Testis (tissue), 3 donors: ENCODE data around the gene POPDC2. TPM values are rescaled to one million over a fixed set of nuclear protein-coding genes. Genes with fewer than 3 reads are reported as not detected.
A peak's percentile ranks its signal among the peaks of the same experiment; 100 is the strongest.

Experiments used
- DNase-seq: peaks from one replicate; pipeline ENCODE4 v3.0.0-alpha.2; 2019
- H3K27ac ChIP-seq, 2 donors: fragments of 200-600 bp; sonication (generic); one replicate each; pipeline ENCODE4 v1.5.1; 2019
- H3K27me3 ChIP-seq: fragments of 200-600 bp; sonication (generic); one replicate; pipeline ENCODE4 v1.5.1; 2019
- H3K36me3 ChIP-seq: fragments of 200-600 bp; sonication (generic); one replicate; pipeline ENCODE4 v1.5.1; 2017; ENCODE audit warnings: low read depth; ENCODE audit errors: missing control alignments
- H3K4me1 ChIP-seq: fragments of 200-600 bp; sonication (generic); one replicate; pipeline ENCODE4 v1.5.1; 2019
- H3K4me3 ChIP-seq, 2 donors: fragments of 200-600 bp; sonication (generic); one replicate each; pipeline ENCODE4 v1.5.1; 2017 to 2019
- H3K9me3 ChIP-seq: fragments of 200-600 bp; sonication (generic); one replicate; pipeline ENCODE4 v1.5.1; 2017
- CTCF ChIP-seq, 3 experiments: fragments of 450-650 bp in 2 of 3; fragments of 200-600 bp in 1 of 3; sonication (generic) in 1 of 3; IDR thresholded peaks; one replicate each; pipeline ENCODE4 v1.5.1; 2016 to 2019; ENCODE audit warnings: antibody characterized with exemption in 3 of 3, mild to moderate bottlenecking in 2 of 3, moderate library complexity in 1 of 3
- POLR2A ChIP-seq: fragments of 450-650 bp; IDR thresholded peaks from one replicate; pipeline ENCODE4 v1.6.1; 2017; ENCODE audit warnings: antibody characterized with exemption, mild to moderate bottlenecking, moderate library complexity
- WGBS, 2 donors: methylation state at CpG; one replicate each; pipeline ENCODE4 v1.1.5; 2018; 5-methylcytosine and 5-hydroxymethylcytosine counted together
- intact Hi-C: fragments of 100-400 bp; cut with DNase I; formaldehyde crosslinking; loops from one replicate; pipeline ENCODE4 v1.15.1; 2023; ENCODE audit warnings: low total_unique reads
- polyA plus RNA-seq: library from polyadenylated mRNA; stranded (reverse); fragments of 350-450 nt; fragmentation: Illumina TruSeq; extraction: RNeasy Lipid Tissue Mini Kit (QIAGEN cat#74804); gene quantifications from one replicate; pipeline ENCODE4 v1.2.3, GENCODE V29; 2014; ENCODE audit warnings: low read depth, low replicate concordance; ENCODE audit not compliant: insufficient read depth
- total RNA-seq, 2 donors: library from RNA; depleted of rRNA; stranded (reverse); fragments of >200 nt; gene quantifications; one replicate each; pipeline ENCODE4 v1.2.3, GENCODE V29; 2016

POPDC2 gene
- total and polyA plus RNA-seq, 3 donors from 2014 or later = 4.1 to 8.0 (median 5.7) TPM

DNA sequence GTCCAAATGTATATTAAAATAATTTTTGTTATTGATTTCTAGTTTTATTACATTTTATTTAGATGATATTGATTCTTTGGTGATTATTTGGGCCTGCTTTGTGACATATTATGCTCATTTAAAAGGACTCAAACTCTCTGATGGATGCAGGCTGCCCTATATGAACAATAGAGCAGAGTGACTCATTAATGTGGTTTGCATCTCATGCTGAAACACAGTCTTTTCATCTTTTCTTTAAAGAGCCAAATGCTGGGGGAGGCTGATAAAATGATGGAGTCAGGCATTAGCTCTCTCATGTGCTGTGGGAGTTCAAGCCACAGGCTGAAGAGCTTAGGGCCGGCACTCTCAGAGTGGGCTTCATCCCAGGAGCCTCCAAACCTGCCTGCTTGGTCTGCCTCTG, 55.5 kb downstream of the POPDC2 start:
- no peak for TF ChIP-seq CTCF (IDR thresholded peaks at IDR 0.05)
- TF ChIP-seq POLR2A = no peak
- Histone ChIP-seq H3K27ac (no peak overlapping the region), H3K4me1 (no peaks in the 10 kb centered on the region), H3K27me3 (no peaks in the 10 kb centered on the region), H3K9me3 (no peaks in the 10 kb centered on the region), H3K36me3 (no peaks in the 10 kb centered on the region), H3K4me3 (no peak overlapping the region)
- WGBS, 2 donors = 90 to 100% methylated on average over 1 of the region's 1 CpG
- intact Hi-C loops = no loop called here
- DNase-seq = no peak

DNA sequence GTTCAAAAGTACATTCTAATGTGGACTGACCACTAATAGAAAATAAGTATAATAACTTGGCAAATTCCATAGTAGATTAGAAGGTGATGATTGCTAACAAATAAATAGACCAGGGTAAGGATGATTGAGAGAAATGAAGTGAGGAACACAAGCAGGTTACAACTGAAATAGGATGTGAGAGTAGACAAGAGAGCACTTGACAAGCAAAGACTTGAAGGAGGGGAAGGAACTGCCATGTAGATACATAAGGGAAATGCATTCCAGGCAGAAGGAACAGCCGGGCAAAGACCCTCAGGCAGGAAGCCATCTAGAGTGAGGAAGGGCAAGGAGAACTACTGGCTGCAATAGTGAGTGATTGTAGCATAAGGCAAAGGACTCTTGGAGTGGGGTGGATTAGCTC, 57.7 kb downstream of the POPDC2 start:
- no peak overlapping the region for H3K4me3 ChIP-seq
- no peaks in the 10 kb centered on the region for H3K9me3 ChIP-seq
- DNase-seq = no peak
- no peaks in the 10 kb centered on the region for H3K27me3 ChIP-seq
- no peaks in the 10 kb centered on the region for H3K36me3 ChIP-seq
- TF ChIP-seq CTCF (IDR thresholded peaks at IDR 0.05) (no peak), POLR2A (no peak)
- intact Hi-C loops = no loop called here
- peak overlapping the region in 1 of 2 donors; percentile 41 for H3K27ac ChIP-seq
- 56 to 85% methylated on average over 1 of the region's 1 CpG for WGBS, 2 donors
- no peaks in the 10 kb centered on the region for H3K4me1 ChIP-seq

DNA sequence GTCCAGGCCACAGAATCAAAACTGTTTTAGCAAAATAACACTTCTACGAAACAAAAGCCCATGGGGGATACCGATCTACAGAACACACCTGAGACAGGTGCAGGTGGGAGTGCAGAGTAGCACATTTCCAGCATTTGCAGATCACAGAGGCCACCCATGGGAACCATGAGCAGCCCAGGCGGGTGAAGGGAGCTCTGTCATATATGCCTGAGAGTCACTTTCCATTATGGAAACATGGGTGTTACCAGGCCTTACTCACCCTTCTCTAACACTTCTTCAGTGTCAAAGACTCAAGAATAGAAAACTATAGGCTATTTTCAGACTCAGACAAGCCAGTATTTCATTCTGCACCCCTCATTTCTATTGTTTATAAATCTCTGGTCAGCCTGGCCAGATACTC, 59.2 kb downstream of the POPDC2 start:
- no peak for DNase-seq
- Histone ChIP-seq H3K27ac (no peak overlapping the region), H3K9me3 (no peaks in the 10 kb centered on the region), H3K27me3 (no peaks in the 10 kb centered on the region), H3K4me1 (no peaks in the 10 kb centered on the region), H3K36me3 (no peaks in the 10 kb centered on the region), H3K4me3 (no peak overlapping the region)
- intact Hi-C loops = no loop called here
- TF ChIP-seq POLR2A (no peak), CTCF (IDR thresholded peaks at IDR 0.05) (no peak)
- 88 to 93% methylated on average over 3 of the region's 3 CpGs for WGBS, 2 donors

DNA sequence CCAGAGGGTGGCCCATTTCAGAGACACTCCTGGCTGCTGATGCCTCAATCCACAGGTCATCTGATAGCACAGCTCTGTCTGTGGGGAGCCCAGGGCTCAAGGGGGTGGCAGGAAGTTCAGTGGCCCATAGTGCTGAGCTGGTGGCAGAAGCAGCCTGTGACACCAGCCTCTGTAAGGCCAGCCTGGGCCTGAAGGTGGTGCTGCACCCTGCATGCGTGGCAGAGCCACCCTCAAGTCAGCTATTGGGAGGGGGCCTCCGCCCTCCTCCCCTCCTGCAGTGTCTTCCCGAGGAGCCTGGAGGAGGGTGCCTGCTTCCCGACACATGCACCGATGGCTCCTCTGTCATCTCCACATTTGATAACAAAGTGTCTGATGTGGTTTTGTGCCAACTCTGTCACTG, 59.7 kb downstream of the POPDC2 start:
- H3K4me1 ChIP-seq = no peaks in the 10 kb centered on the region
- no peak overlapping the region for H3K4me3 ChIP-seq
- TF ChIP-seq CTCF (IDR thresholded peaks at IDR 0.05) (peak in 2 of 3 experiments; percentile 30 to 43), POLR2A (no peak)
- no peaks in the 10 kb centered on the region for H3K9me3 ChIP-seq
- no peaks in the 10 kb centered on the region for H3K27me3 ChIP-seq
- DNase-seq = peak; percentile 59
- WGBS, 2 donors = 58 to 70% methylated on average over 2 to 5 of the region's 5 CpGs
- H3K36me3 ChIP-seq = no peaks in the 10 kb centered on the region
- no peak overlapping the region for H3K27ac ChIP-seq
- intact Hi-C loops = no loop called here

DNA sequence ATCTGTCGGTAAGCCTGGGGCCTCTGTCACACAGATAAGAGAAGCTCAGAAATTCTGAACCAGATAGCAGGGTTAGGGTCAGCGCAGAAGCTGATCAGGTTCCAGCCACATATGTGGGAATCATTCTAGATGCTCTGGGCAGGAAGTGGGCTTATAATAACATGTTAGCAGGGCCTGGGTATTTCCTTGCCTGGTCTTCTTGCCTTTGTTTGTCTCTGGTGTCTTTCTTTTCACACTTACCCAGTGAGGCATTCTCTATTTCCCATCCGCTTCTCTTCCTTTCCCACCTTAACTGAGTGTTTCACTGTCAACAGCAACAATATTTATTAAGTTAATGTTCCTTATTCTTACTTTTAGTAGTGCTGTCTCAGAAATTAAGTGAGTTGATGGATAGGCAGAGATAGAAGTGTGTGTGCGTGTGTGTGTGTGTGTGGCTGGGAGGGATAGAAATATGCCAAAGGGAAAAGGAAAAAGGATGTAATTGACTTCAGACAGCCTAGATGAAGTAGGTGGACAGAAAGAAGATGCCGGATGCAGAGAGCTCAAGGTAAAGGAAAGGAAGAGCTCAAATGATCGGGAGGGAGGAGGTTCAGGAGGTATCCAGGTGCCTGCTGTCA, 60.7 kb downstream of the POPDC2 start:
- 84 to 88% methylated on average over 6 of the region's 6 CpGs for WGBS, 2 donors

More for the DNA sequence above, 60.7 kb downstream of the POPDC2 start:
- Histone ChIP-seq H3K27ac (peak overlapping the region in 1 of 2 donors; percentile 77), H3K9me3 (no peaks in the 10 kb centered on the region), H3K27me3 (no peaks in the 10 kb centered on the region), H3K4me3 (no peak overlapping the region), H3K4me1 (no peaks in the 10 kb centered on the region), H3K36me3 (no peaks in the 10 kb centered on the region)
- TF ChIP-seq CTCF (IDR thresholded peaks at IDR 0.05) (no peak), POLR2A (no peak)
- intact Hi-C loops = no loop called here
- DNase-seq = no peak
